Fibroblast of lung (primary cell): Measurements from ENCODE around the gene AP2B1. TPM values are rescaled to one million over a fixed set of nuclear protein-coding genes. Genes with fewer than 3 reads are reported as not detected.

Experiments
- DNase-seq, 2 donors: peaks; one replicate each; pipeline versions ENCODE4 v3.0.0 to v3.0.0-alpha.2; 2010; ENCODE audit warnings: low read depth in 2 of 2
- H2AFZ ChIP-seq: 2 replicates; pipeline ENCODE4 v1.5.1; 2012; ENCODE audit warnings: low read length, control low read depth, inconsistent platforms
- H3K27ac ChIP-seq: 2 replicates; pipeline ENCODE4 v1.5.1; 2011; ENCODE audit warnings: low read length, control low read depth; ENCODE audit not compliant: insufficient read depth
- H3K27me3 ChIP-seq: 2 replicates; pipeline ENCODE4 v1.5.1; 2011; ENCODE audit warnings: mild to moderate bottlenecking, low read length; ENCODE audit not compliant: control insufficient read depth, insufficient read depth
- H3K36me3 ChIP-seq: 2 replicates; pipeline ENCODE4 v1.5.1; 2011; ENCODE audit warnings: low read length; ENCODE audit not compliant: control insufficient read depth, insufficient read depth
- H3K4me1 ChIP-seq: 2 replicates; pipeline ENCODE4 v1.5.1; 2011; ENCODE audit warnings: low read length; ENCODE audit not compliant: control insufficient read depth, insufficient read depth; ENCODE audit errors: extremely low read depth
- H3K4me2 ChIP-seq: 2 replicates; pipeline ENCODE4 v1.5.1; 2011; ENCODE audit warnings: low read length, control low read depth; ENCODE audit not compliant: insufficient read depth; ENCODE audit errors: extremely low read depth
- H3K4me3 ChIP-seq, 4 experiments: fragments of 200-600 bp in 1 of 4; sonication (generic) in 1 of 4; replicated peaks in 1 of 4; 2 replicates each; pipeline ENCODE4 v1.5.1; 2011 to 2016; ENCODE audit warnings: low read length in 4 of 4, low read depth in 3 of 4, mild to moderate bottlenecking in 3 of 4, control low read depth in 2 of 4, inconsistent platforms in 1 of 4, mixed read lengths in 1 of 4; ENCODE audit not compliant: insufficient read depth in 1 of 4; ENCODE audit errors: control extremely low read depth in 1 of 4
- H3K79me2 ChIP-seq: 2 replicates; pipeline ENCODE4 v1.5.1; 2012; ENCODE audit warnings: mild to moderate bottlenecking, low read length, inconsistent platforms; ENCODE audit not compliant: control insufficient read depth, insufficient read depth
- H3K9ac ChIP-seq: 2 replicates; pipeline ENCODE4 v1.5.1; 2011; ENCODE audit warnings: mild to moderate bottlenecking, low read length, control low read depth; ENCODE audit not compliant: insufficient read depth
- H3K9me3 ChIP-seq: 2 replicates; pipeline ENCODE4 v1.5.1; 2012; ENCODE audit warnings: low read depth, low read length; ENCODE audit not compliant: control insufficient read depth, insufficient read depth
- H4K20me1 ChIP-seq: 2 replicates; pipeline ENCODE4 v1.5.1; 2011; ENCODE audit warnings: low read length; ENCODE audit not compliant: control insufficient read depth, insufficient read depth; ENCODE audit errors: extremely low read depth
- EZH2 ChIP-seq: IDR thresholded peaks from 2 replicates; pipeline ENCODE4 v1.5.1; 2012; ENCODE audit warnings: low read length, control low read depth, mild to moderate bottlenecking; ENCODE audit errors: missing control alignments
- polyA plus RNA-seq, 2 donors: library from polyadenylated mRNA; depleted of rRNA in 1 of 2; stranded (reverse) in 1 of 2; unstranded in 1 of 2; fragments of >200 nt; gene quantifications; 2 replicates each; pipeline ENCODE4 v1.2.1, GENCODE V29; 2011 to 2012; ENCODE audit warnings: missing spikeins in 1 of 2
- total RNA-seq: library from RNA; depleted of rRNA; stranded (reverse); fragments of >200 nt; gene quantifications from 2 replicates; pipeline ENCODE4 v1.2.1, GENCODE V29; 2014
- TF ChIP-seq, protein P1 (sequence below), 2 donors: IDR thresholded peaks in 1 of 2; conservative IDR thresholded peaks in 1 of 2; 1 replicate in 1 of 2; 2 replicates in 1 of 2; pipeline ENCODE4 v1.5.1; 2011 to 2012; ENCODE audit warnings: low read length in 2 of 2, control low read depth in 1 of 2, inconsistent platforms in 1 of 2, low read depth in 1 of 2, mild to moderate bottlenecking in 1 of 2

AP2B1 gene
- total and polyA plus RNA-seq, 2 donors (not counting 1 experiment from before 2014, with no cell fraction given): 109 to 236 TPM

DNA sequence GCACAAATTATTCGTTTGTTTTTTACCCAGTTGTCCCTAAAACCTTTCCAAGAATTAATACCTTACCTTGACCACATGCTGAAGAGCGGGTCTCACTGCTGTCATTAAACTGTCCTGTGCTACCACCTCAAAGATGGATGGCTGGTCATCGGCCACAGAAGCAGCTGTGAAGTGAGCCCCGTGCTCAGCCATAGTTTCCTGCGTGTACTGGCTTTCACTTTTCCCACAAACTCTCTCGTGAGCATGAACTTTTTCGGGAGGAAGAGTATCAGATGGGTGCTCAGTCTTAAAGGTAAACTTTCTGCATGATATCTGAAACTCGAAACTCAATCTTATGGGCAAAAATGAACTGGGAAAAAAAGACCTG is 9.3 kb upstream of the AP2B1 start:
- no peaks in the 10 kb centered on the region for H4K20me1 ChIP-seq
- H3K9ac ChIP-seq: peak overlapping the region; percentile 84
- DNase-seq: peak; percentile 19 to 24
- no peaks in the 10 kb centered on the region for H3K9me3 ChIP-seq
- TF ChIP-seq, protein P1, sequence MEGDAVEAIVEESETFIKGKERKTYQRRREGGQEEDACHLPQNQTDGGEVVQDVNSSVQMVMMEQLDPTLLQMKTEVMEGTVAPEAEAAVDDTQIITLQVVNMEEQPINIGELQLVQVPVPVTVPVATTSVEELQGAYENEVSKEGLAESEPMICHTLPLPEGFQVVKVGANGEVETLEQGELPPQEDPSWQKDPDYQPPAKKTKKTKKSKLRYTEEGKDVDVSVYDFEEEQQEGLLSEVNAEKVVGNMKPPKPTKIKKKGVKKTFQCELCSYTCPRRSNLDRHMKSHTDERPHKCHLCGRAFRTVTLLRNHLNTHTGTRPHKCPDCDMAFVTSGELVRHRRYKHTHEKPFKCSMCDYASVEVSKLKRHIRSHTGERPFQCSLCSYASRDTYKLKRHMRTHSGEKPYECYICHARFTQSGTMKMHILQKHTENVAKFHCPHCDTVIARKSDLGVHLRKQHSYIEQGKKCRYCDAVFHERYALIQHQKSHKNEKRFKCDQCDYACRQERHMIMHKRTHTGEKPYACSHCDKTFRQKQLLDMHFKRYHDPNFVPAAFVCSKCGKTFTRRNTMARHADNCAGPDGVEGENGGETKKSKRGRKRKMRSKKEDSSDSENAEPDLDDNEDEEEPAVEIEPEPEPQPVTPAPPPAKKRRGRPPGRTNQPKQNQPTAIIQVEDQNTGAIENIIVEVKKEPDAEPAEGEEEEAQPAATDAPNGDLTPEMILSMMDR (conservative IDR thresholded peaks at IDR 0.05 in 1 of 2, IDR thresholded peaks at IDR 0.05 in 1 of 2; ENCODE audit: low read depth in 1 of 2, low read length in 2 of 2): no peak
- no peak for TF ChIP-seq EZH2
- H3K4me3 ChIP-seq: peak overlapping the region; percentile 81 to 98 (median 93)
- peaks cover 5% of the 10 kb centered on the region for H3K36me3 ChIP-seq
- H3K4me2 ChIP-seq: peak overlapping the region; percentile 100
- H3K27me3 ChIP-seq: no peaks in the 10 kb centered on the region
- H3K4me1 ChIP-seq: peaks cover 12% of the 10 kb centered on the region
- H3K27ac ChIP-seq: peak overlapping the region; percentile 89
- H2AFZ ChIP-seq: peak overlapping the region; percentile 92
- peaks cover 2% of the 10 kb centered on the region for H3K79me2 ChIP-seq

DNA sequence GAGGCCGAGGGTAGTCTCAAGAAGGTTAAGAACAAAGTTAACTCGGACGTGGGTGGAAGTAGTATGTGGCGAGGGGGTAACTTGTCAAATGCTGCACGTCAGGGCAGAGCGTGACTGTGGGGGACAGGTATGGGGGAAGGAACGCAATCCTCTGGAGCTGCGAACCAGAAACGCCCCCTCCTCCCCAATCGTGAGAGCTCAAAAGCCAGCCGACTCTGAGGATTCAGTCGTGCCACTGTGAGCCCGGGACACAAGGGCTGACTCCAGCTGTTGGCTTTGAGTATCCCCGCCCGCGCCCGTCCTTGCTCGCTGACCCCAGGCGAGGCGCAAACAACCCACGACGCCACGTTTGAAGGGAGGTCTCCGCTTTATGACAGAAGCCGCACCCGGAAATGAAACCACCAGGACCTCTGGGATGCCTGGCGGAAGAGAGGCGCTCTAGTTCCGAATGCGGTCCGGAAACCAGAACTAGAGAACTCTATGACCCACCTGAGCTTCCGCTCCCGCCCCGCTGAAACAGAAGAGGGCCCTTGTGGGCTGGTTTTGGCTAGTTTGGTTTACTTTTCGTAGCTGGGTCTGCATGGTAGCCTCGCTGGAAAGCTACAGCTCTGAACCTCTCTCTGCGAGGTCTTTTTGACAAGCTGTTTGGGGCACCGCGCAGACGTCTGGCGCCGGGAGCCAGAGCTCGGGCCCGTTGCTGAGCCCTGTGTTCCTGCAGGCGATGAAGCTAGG is 8.8 kb upstream of the AP2B1 start, which contains the start of gene PEX12:
PEX12 (minus strand) TSS at position 375 of the 732 bp plus-strand sequence. CDS start 550 bp downstream, outside the sequence.
- peak; percentile 85 to 92 for DNase-seq
- Histone ChIP-seq H3K4me3 (peak within 1 kb of the TSS; percentile 81 to 98 (median 93)), H3K36me3 (peaks cover 5% of the 10 kb centered on the region), H3K27ac (peak within 1 kb of the TSS; percentile 89), H3K27me3 (no peaks in the 10 kb centered on the region), H2AFZ (peak within 1 kb of the TSS; percentile 92), H3K9ac (peak within 1 kb of the TSS; percentile 84), H3K4me2 (peak within 1 kb of the TSS; percentile 100), H3K79me2 (peaks cover 2% of the 10 kb centered on the region), H3K4me1 (peaks cover 12% of the 10 kb centered on the region), H3K9me3 (no peaks in the 10 kb centered on the region), H4K20me1 (no peaks in the 10 kb centered on the region)
- TF ChIP-seq, protein P1 (conservative IDR thresholded peaks at IDR 0.05 in 1 of 2, IDR thresholded peaks at IDR 0.05 in 1 of 2; ENCODE audit: low read depth in 1 of 2, low read length in 2 of 2): no peak
- TF ChIP-seq EZH2: no peak

DNA sequence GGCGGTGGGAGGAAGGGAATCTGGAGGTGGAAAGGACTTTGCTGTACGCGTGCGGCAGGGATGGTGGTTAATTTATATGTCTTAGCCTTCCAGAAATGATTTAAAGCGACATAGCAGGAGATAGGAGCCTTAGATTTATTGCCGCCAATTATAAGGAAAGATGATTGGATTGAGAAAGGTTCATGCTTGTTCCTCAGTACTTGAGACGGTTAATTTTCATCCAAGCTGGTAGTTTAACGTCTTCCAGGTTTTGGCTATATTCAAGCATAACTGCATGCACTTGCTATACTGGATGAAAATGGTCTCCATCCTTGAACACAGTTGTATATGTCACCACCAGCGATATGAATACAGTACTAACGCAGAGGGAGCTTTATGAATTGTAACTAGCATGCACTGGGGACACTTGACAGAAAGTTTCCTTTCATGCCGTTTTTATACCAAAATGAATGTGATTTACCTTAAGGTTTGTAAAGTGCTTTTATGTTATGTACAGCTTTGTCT is 8.1 kb upstream of the AP2B1 start:
- peak overlapping the region; percentile 81 to 98 (median 93) for H3K4me3 ChIP-seq
- peaks cover 12% of the 10 kb centered on the region for H3K4me1 ChIP-seq
- H3K79me2 ChIP-seq: peaks cover 2% of the 10 kb centered on the region
- no peak for TF ChIP-seq EZH2
- TF ChIP-seq, protein P1 (conservative IDR thresholded peaks at IDR 0.05 in 1 of 2, IDR thresholded peaks at IDR 0.05 in 1 of 2; ENCODE audit: low read depth in 1 of 2, low read length in 2 of 2): no peak
- H4K20me1 ChIP-seq: no peaks in the 10 kb centered on the region
- H3K36me3 ChIP-seq: peaks cover 5% of the 10 kb centered on the region
- peak overlapping the region; percentile 84 for H3K9ac ChIP-seq
- H3K4me2 ChIP-seq: peak overlapping the region; percentile 100
- DNase-seq: no peak
- H3K27me3 ChIP-seq: no peaks in the 10 kb centered on the region
- H3K27ac ChIP-seq: peak overlapping the region; percentile 89
- H3K9me3 ChIP-seq: no peaks in the 10 kb centered on the region
- H2AFZ ChIP-seq: peak overlapping the region; percentile 92
